A204.1 (cell line): ENCODE measurements around the gene MRPS12.

ENCODE experiments used
- FAIRE-seq: peaks from 2 replicates; lab custom pipeline; 2012; peaks lifted over from hg19 to GRCh38; lab: Jason Lieb, UNC

The MRPS12 gene

GRCh38 chr19:38911388-38912001 lies 19.2 kb upstream of the MRPS12 start:
- no peak for FAIRE-seq

- FAIRE-seq = no peak
These were observed 17.9 kb upstream of the MRPS12 start for GRCh38 chr19:38912600-38913514.

GRCh38 chr19:38913958-38914357 lies 16.8 kb upstream of the MRPS12 start:
- FAIRE-seq = no peak

- FAIRE-seq = no peak
These were observed 15.1 kb upstream of the MRPS12 start for GRCh38 chr19:38915329-38916321.

- no peak for FAIRE-seq
These were observed 13.2 kb upstream of the MRPS12 start for GRCh38 chr19:38917516-38917915.

- no peak for FAIRE-seq
These were observed 12.7 kb upstream of the MRPS12 start for GRCh38 chr19:38917921-38918491.

- FAIRE-seq = no peak
These were observed 12.2 kb upstream of the MRPS12 start for GRCh38 chr19:38918526-38918925.

GRCh38 chr19:38919837-38920601 lies 10.7 kb upstream of the MRPS12 start:
- FAIRE-seq = no peak

GRCh38 chr19:38920602-38921419 lies 9.9 kb upstream of the MRPS12 start:
- FAIRE-seq = no peak

GRCh38 chr19:38921420-38922274 lies 9.1 kb upstream of the MRPS12 start:
- no peak for FAIRE-seq

GRCh38 chr19:38922482-38922881 lies 8.3 kb upstream of the MRPS12 start:
- no peak for FAIRE-seq

- no peak for FAIRE-seq
These were observed 6.4 kb upstream of the MRPS12 start for GRCh38 chr19:38924388-38924787.

- no peak for FAIRE-seq
These were observed 2.2 kb upstream of the MRPS12 start for GRCh38 chr19:38928391-38929001.

- FAIRE-seq = no peak
These were observed 592 bp upstream of the MRPS12 start, which contains the start of gene SARS2 for GRCh38 chr19:38929929-38930775. Gene SARS2, minus strand, starts transcription at chr19:38930763. Its CDS starts 27 bp downstream, at chr19:38930736.

- FAIRE-seq = no peak
These were observed 713 bp downstream of the MRPS12 start for GRCh38 chr19:38931521-38931793.

GRCh38 chr19:38932425-38933179 lies 1.9 kb downstream of the MRPS12 start:
- no peak for FAIRE-seq

- no peak for FAIRE-seq
These were observed 2.8 kb downstream of the MRPS12 start for GRCh38 chr19:38933544-38933943.
